IMR-90 (cell line): Measurements from ENCODE around the gene GUF1.

Source experiments
- BHLHE40 ChIP-seq: fragments of 150-350 bp; IDR thresholded peaks from 2 replicates; pipeline ENCODE4 v1.6.1; 2016; ENCODE audit warnings: mild to moderate bottlenecking, low read depth, low read length
- CEBPB ChIP-seq: IDR thresholded peaks from 2 replicates; pipeline ENCODE4 v1.6.1; 2012; ENCODE audit warnings: low read depth, low read length, improper control_type of control experiment
- CTCF ChIP-seq: conservative IDR thresholded peaks from 2 replicates; pipeline ENCODE4 v1.5.1; 2012; ENCODE audit warnings: mild to moderate bottlenecking, low read depth, low read length, improper control_type of control experiment
- ELK1 ChIP-seq: fragments of 150-350 bp; IDR thresholded peaks from 2 replicates; pipeline ENCODE4 v1.6.1; 2016; ENCODE audit warnings: low read depth, mild to moderate bottlenecking, low read length, moderate library complexity, borderline replicate concordance
- MAFK ChIP-seq: IDR thresholded peaks from 2 replicates; pipeline ENCODE4 v1.6.1; 2012; ENCODE audit warnings: low read depth, low read length, improper control_type of control experiment
- MXI1 ChIP-seq: IDR thresholded peaks from 2 replicates; pipeline ENCODE4 v1.6.1; 2012; ENCODE audit warnings: low read depth, mild to moderate bottlenecking, low read length, moderate library complexity, borderline replicate concordance
- NFE2L2 ChIP-seq: fragments of 150-350 bp; IDR thresholded peaks from 2 replicates; pipeline ENCODE4 v1.6.1; 2016; ENCODE audit warnings: low read depth, mild to moderate bottlenecking, low read length
- POLR2A ChIP-seq: IDR thresholded peaks from 2 replicates; pipeline ENCODE4 v1.6.1; 2012; ENCODE audit warnings: mild to moderate bottlenecking, low read depth, low read length
- RAD21 ChIP-seq: IDR thresholded peaks from 2 replicates; pipeline ENCODE4 v1.6.1; 2012; ENCODE audit warnings: low read length, improper control_type of control experiment
- RFX5 ChIP-seq: IDR thresholded peaks from 2 replicates; pipeline ENCODE4 v1.8.0; 2012; ENCODE audit warnings: low read depth, mild to moderate bottlenecking, low read length, moderate library complexity
- SMC3 ChIP-seq: fragments of 150-350 bp; IDR thresholded peaks from 2 replicates; pipeline ENCODE4 v1.6.1; 2016; ENCODE audit warnings: low read depth, mild to moderate bottlenecking, antibody characterized with exemption, low read length, moderate library complexity
- TF ChIP-seq, protein P1 (sequence below): fragments of 150-350 bp; IDR thresholded peaks from 2 replicates; pipeline ENCODE4 v1.6.1; 2017; ENCODE audit warnings: mild to moderate bottlenecking, antibody characterized with exemption, low read length, low read depth

DNA sequence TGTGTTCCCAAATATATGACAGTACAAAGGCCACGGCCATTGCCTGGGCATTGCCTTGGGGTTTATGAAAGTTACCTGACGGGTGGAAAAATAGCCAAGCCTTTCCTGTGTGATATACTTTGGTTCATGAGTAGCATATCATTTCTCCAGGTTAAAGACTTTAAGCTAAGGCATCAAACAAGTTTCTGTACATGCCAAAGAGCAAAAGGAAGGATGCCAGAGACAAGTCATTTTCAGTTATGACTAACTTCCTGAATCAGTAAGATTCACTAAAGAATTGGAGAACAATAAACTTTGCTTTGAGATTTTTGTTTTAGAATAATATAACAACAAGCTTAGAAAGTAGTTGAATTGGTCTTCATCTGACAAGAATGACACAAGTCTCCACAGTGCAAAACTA is 9.7 kb upstream of the GUF1 start:
- TF ChIP-seq, protein P1, sequence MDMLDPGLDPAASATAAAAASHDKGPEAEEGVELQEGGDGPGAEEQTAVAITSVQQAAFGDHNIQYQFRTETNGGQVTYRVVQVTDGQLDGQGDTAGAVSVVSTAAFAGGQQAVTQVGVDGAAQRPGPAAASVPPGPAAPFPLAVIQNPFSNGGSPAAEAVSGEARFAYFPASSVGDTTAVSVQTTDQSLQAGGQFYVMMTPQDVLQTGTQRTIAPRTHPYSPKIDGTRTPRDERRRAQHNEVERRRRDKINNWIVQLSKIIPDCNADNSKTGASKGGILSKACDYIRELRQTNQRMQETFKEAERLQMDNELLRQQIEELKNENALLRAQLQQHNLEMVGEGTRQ = no peak
- no peak for TF ChIP-seq POLR2A
- TF ChIP-seq CTCF = no peak
- TF ChIP-seq MAFK = no peak
- no peak for TF ChIP-seq NFE2L2
- no peak for TF ChIP-seq SMC3
- TF ChIP-seq ELK1 = no peak
- TF ChIP-seq BHLHE40 = no peak
- TF ChIP-seq RFX5 = no peak
- TF ChIP-seq RAD21 = no peak
- no peak for TF ChIP-seq MXI1
- TF ChIP-seq CEBPB = no peak
